GM21619 (cell line): ENCODE results near the gene POFUT2.

Experiments
- ATAC-seq: cut with Tn5 transposase; IDR thresholded peaks from one replicate; pipeline ENCODE4 v1.9.1; 2021; ENCODE audit not compliant: unreplicated experiment

The POFUT2 gene

DNA sequence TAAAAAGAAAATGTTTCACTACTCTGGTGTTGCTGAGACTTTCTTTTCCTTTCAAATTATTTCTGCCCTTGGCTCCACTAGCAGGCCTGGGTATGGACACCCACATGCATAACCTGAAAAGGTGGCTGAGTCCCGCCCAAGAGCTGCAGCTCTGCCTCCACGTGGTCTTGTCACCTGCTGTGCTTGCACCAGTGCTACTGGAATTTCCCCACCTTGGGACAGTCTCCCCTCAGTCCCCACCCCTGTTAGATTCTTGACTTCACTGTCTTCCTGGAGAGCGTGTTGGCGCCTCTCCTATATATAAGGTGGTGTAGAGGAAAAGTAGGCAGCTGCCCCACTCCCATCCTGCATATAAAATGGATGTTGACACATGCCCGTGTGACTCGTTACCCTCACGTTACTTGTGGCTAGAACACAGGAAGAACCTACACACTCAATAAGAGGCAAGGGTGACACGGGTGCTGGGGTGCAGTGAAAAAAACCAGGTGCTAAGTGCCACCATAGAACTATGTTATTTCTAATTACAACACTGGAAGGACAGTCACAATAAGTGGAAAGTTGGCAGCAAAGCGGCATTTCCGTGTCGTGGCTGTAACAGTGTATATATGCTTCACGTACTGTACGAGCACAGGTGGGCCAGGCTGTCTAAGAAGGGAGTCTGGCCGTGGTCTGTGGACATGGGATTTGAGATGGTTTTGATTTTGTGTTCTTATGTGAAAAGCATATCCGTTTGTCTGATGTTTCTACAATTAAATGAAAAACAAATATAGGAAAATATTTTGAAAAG is 61.0 kb downstream of the POFUT2 start:
- no peak for ATAC-seq

DNA sequence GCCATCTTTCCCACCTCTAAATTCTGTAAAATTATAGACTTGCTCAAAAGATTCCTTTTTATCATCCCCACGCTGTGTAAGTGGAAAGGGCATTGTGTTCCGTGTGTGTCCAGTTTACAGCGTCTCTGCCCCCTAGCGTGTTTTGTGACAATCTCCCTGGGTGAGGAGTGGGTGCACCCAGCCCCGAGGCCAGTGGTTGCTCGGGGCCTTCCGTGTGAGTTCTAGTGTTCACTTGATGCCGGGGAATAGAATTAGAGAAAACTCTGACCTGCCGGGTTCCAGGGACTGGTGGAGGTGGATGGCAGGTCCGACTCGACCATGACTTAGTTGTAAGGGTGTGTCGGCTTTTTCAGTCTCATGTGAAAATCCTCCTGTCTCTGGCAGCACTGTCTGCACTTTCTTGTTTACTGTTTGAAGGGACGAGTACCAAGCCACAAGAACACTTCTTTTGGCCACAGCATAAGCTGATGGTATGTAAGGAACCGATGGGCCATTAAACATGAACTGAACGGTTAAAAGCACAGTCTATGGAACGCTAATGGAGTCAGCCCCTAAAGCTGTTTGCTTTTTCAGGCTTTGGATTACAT is 61.9 kb downstream of the POFUT2 start:
- no peak for ATAC-seq

DNA sequence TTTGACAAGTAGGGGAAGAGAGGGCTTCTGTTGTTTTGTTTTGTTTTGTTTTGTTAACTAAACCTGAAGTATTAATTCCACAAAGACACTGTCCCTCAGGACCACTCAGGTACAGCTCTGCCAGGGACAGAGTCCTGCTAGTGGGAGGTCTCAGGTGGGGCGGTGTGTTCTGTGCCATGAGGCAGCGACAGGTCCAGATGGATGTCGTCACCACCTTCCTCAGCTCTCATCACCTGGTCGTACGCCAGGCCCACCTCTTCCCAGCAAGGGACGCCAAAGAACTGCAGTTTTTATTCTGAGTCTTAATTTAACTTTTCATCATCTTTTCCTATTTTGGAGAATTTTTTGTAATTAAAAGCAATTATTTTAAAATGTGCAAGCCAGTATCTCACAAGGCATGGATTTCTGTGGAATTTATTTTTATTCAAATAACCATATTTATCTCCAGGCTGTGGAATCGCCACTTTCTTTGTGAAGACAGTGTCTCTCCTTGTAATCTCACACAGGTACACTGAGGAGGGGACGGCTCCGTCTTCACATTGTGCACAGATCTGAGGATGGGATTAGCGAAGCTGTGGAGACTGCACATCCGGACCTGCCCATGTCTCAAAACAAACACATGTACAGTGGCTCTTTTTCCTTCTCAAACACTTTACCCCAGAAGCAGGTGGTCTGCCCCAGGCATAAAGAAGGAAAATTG is 62.5 kb downstream of the POFUT2 start:
- ATAC-seq = no peak

DNA sequence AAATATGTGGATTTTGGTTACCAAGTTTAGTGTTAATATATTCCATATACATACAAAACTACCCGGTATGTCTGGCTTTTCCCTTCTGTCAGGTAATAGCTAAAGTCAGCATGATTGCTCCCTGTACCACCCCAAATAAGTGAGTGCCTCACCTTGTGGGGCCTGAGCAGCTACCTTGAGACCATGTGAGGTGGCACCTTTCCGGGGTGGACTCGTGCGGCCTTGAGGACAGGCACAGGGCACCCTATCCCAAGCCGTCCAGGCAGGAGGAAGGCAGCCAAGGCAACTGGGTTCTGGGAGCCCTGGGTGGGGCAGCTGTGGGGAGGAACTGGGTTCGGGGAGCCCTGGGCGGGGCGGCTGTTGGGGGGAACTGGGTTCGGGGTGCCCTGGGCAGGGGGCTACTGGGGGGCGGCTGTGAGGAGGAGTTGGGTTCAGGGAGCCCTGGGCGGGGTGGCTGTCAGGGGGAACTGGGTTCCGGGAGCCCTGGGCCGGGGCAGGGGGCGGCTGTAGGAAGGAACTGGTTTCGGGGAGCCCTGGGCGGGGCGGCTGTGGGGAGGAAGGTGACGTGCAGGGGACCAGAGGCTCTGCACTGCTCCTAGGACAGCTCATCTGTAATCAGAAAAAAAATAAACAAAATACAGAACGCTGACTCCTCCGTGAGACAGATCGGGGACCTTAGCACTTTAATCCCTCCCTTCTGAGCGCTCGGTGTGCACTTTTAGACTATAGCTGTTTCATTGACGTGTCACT is 63.3 kb downstream of the POFUT2 start:
- no peak for ATAC-seq

DNA sequence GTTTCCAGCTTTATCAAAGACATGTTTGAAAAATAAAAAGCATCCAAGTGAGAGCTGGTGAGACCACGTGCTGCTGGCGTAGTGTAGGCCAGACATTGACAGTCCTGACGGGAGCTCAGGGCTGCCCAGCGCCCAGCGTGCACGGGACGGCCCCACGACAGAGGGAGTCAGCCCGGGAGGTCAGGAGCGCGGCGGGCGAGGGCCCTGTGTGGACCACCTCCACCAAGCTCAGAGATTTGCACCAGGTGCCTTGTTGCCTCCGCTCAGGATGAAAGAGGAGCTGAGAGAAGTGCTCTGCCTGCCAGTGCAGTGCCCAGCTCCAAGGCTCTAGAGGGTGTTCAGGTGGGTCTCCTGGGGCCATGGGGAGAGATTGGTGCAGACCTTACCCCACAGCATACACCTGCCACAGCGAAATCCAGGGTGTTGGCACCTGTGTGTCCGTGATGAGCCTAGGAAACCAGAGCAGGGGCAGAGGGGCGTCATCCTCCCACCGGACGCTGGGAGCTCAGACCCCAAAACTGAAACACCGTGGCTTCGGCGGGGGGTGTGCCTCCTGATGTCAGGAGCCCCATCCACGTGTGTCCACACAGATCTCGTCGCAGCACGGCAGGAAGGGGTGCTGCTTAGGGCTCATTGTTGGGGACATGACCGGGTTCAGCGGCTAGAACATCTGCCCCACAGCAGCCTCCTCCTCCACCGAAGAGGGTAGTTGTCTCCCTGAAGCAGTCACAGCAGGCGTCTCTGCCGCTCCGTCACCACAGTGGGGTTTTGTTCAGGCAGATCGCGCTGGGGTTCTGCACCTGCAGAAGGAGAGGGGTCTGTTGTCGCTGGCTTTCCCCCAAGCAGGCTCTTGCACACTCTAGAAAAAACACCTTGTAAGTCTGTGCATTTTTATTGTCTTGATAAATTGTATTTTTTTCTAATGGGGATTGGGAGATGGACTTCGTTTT is 64.2 kb downstream of the POFUT2 start:
- no peak for ATAC-seq

DNA sequence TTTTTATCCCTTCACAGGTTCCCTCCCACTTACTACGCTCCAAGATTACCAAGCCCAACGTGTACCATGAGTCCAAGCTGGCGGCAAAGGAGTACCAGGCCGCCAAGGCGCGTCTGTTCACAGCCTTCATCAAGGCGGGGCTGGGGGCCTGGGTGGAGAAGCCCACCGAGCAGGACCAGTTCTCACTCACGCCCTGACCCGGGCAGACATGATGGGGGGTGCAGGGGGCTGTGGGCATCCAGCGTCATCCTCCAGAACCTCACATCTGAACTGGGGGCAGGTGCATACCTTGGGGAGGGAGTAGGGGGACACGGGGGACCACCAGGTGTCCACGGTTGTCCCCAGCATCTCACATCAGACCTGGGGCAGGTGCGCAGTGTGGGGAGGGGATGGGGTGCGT is 65.7 kb downstream of the POFUT2 start:
- no peak for ATAC-seq

DNA sequence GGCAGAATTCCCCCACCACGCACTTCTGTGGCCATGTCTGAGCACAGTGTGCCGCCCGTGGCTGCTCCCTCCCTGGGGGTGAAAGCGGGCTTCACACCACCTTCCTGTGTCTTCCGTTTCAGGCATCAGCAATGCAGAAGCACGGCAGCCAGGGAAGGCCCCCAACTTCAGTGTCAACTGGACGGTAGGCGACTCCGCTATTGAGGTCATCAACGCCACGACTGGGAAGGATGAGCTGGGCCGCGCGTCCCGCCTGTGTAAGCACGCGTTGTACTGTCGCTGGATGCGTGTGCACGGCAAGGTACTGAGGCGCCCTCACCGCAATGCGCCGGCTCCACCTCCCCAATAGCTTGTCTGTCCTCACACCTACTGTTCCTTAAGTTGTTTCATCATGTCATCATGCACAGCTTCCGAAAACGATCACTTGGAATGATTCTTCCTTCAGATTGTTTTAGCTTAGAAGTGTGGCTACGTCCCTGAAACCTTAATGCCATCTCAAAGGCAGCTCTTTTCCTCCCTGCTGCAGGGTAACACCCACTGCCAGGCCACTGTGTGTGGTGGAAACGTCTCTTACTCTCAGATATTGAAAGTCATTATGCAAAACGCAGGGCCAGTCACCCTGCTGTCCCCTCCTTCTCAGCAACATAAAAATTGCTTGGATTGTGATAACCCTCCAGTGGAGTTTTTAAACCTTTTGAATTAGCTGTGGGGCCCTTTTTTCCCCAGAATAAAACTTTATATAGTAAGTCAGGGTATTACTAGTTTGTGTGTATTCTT is 66.8 kb downstream of the POFUT2 start:
- ATAC-seq = no peak

DNA sequence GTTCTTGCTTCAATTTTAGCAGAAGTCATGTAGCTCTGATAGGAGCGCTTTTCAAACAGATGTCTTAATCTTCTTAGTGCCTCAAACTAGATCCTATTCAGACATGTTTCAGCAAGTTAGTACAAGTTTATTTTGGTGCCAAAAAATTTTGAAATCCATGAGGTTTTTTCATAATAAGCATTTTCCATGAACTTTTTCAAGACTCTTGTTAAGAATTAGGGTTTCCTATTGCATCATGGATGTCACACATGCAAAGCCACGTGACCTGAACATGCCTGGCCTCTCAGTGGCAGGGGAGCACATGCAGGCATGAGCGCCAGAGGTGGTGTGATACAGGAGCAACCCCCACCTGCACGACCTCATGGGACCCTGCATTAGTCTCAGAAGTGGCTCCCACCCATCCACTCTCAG is 67.6 kb downstream of the POFUT2 start:
- no peak for ATAC-seq

DNA sequence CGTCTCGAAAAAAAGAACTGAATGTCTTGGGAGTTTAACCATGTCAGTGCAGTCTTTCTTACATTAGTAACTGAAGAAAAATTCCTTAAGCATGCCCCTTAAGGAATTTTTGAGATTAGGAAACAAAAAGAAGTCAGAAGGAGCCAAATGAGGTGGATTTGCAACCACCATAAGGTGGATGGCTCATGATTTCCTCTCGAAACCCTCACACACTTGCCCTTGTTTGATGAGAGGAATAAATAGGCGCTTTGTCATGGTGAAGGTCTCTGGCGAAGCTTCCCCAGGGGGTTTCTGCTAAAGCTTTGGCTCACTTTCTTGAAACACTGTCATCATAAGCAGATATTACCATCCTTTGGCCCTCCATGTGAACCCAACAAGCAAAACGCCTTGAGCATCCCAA is 68.2 kb downstream of the POFUT2 start:
- no peak for ATAC-seq

DNA sequence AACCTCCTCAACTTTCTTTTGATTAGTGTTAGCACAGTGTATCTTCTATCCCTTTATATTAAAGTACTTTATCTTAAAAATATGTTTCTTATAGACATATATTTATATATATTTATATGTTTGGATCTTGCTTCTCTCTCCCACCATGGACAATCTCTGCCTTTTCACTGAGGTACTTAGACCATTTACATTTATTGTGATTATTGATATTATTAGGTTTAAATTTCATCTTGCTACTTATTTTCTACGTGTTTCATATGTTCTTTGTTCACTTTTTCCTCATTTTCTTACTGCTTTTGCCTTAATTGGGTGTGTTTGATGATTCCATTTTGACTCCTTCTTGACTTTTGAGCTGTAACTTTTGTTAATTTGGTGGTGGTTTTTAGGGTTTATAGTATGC is 70.7 kb downstream of the POFUT2 start:
- no peak for ATAC-seq

DNA sequence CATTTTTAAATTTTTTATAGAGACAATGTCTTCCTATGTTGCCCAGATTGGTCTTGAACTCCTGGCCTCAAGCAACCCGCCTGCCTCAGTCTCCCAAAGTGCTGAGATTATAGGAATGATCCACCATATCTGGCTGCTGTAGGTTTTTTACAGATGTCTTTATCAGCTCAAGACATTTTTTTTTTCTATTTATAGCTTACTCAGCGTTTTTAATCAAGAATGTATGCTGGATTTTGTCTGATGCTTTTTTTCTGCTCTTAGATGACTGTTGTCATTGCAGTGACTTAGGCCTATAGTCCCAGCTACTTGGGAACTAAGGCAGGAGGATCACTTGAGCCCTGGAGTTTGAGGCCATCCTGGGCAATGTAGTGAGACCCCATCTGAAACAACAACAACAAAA is 72.5 kb downstream of the POFUT2 start:
- ATAC-seq = no peak
